Measurements from ENCODE around the gene OPCML.

GRCh38 chr11:133306019-133306418 is 226.3 kb downstream of the OPCML start:
- TF ChIP-seq CTCF (IDR thresholded peaks at IDR 0.05) (no peak), ZFX (IDR thresholded peaks at IDR 0.05; ENCODE audit: borderline replicate concordance) (no peak)
